Effector memory CD4-positive, alpha-beta T cell (primary cell): ENCODE measurements around the gene MVD.
A peak's percentile ranks its signal among the peaks of the same experiment; 100 is the strongest.

Source experiments
- DNase-seq, 3 donors: peaks; one replicate each; pipeline ENCODE4 v3.0.0-alpha.2; 2020
- H3K27ac ChIP-seq: 2 replicates; pipeline ENCODE4 v1.7.0; 2013; ENCODE audit warnings: mild to moderate bottlenecking, low read length, moderate library complexity; ENCODE audit not compliant: insufficient read depth, poor library complexity, severe bottlenecking
- H3K27me3 ChIP-seq: replicated peaks from 2 replicates; pipeline ENCODE4 v1.7.0; 2013; ENCODE audit warnings: mild to moderate bottlenecking, low read length; ENCODE audit not compliant: insufficient read depth, control insufficient read depth, poor library complexity, severe bottlenecking
- H3K36me3 ChIP-seq: 2 replicates; pipeline ENCODE4 v1.7.0; 2013; ENCODE audit warnings: mild to moderate bottlenecking, low read length, moderate library complexity; ENCODE audit not compliant: control insufficient read depth, insufficient read depth
- H3K4me1 ChIP-seq: 2 replicates; pipeline ENCODE4 v1.7.0; 2013; ENCODE audit warnings: low read length, mild to moderate bottlenecking; ENCODE audit not compliant: control insufficient read depth, insufficient read depth, poor library complexity, severe bottlenecking
- H3K4me3 ChIP-seq: 2 replicates; pipeline ENCODE4 v1.7.0; 2013; ENCODE audit warnings: low read length, low read depth, mild to moderate bottlenecking; ENCODE audit not compliant: insufficient read depth, poor library complexity, severe bottlenecking
- H3K9me3 ChIP-seq: 2 replicates; pipeline ENCODE4 v1.7.0; 2013; ENCODE audit warnings: mild to moderate bottlenecking, low read length, moderate library complexity; ENCODE audit not compliant: control insufficient read depth

MVD gene

GRCh38 chr16:88697116-88697830 is 34.4 kb upstream of the MVD start:
- H3K9me3 ChIP-seq, result no peaks in the 10 kb centered on the region
- peaks cover 75% of the 10 kb centered on the region for H3K4me1 ChIP-seq
- no peak for DNase-seq
- H3K27me3 ChIP-seq, result no peaks in the 10 kb centered on the region
- peaks cover 51% of the 10 kb centered on the region for H3K36me3 ChIP-seq
- peak overlapping the region; percentile 30 for H3K27ac ChIP-seq
- no peak overlapping the region for H3K4me3 ChIP-seq

- H3K4me1 ChIP-seq, result peaks cover 75% of the 10 kb centered on the region
- no peaks in the 10 kb centered on the region for H3K9me3 ChIP-seq
- H3K4me3 ChIP-seq, result no peak overlapping the region
- DNase-seq, result no peak
- H3K27me3 ChIP-seq, result no peaks in the 10 kb centered on the region
- peaks cover 51% of the 10 kb centered on the region for H3K36me3 ChIP-seq
- no peak overlapping the region for H3K27ac ChIP-seq
These were observed 33.5 kb upstream of the MVD start for GRCh38 chr16:88696441-88696840.

- no peak overlapping the region for H3K4me3 ChIP-seq
- peaks cover 77% of the 10 kb centered on the region for H3K4me1 ChIP-seq
- no peaks in the 10 kb centered on the region for H3K27me3 ChIP-seq
- no peaks in the 10 kb centered on the region for H3K9me3 ChIP-seq
- peaks cover 51% of the 10 kb centered on the region for H3K36me3 ChIP-seq
- H3K27ac ChIP-seq, result no peak overlapping the region
- DNase-seq, result no peak
These were observed 32.9 kb upstream of the MVD start for GRCh38 chr16:88695753-88696152.

GRCh38 chr16:88695218-88695617 is 32.3 kb upstream of the MVD start:
- no peak overlapping the region for H3K27ac ChIP-seq
- no peaks in the 10 kb centered on the region for H3K9me3 ChIP-seq
- no peak for DNase-seq
- H3K4me3 ChIP-seq, result no peak overlapping the region
- H3K4me1 ChIP-seq, result peaks cover 77% of the 10 kb centered on the region
- peaks cover 51% of the 10 kb centered on the region for H3K36me3 ChIP-seq
- no peaks in the 10 kb centered on the region for H3K27me3 ChIP-seq

GRCh38 chr16:88694221-88695087 is 31.6 kb upstream of the MVD start:
- no peak for DNase-seq
- Histone ChIP-seq H3K27me3 (no peaks in the 10 kb centered on the region), H3K9me3 (no peaks in the 10 kb centered on the region), H3K4me3 (no peak overlapping the region), H3K36me3 (peaks cover 44% of the 10 kb centered on the region), H3K27ac (peak overlapping the region; percentile 56), H3K4me1 (peaks cover 69% of the 10 kb centered on the region)

- Histone ChIP-seq H3K36me3 (peaks cover 36% of the 10 kb centered on the region), H3K4me1 (peaks cover 60% of the 10 kb centered on the region), H3K27me3 (no peaks in the 10 kb centered on the region), H3K27ac (peak overlapping the region; percentile 56), H3K9me3 (no peaks in the 10 kb centered on the region), H3K4me3 (peak overlapping the region; percentile 29)
- DNase-seq, result no peak
These were observed 30.7 kb upstream of the MVD start for GRCh38 chr16:88693420-88694177.

- Histone ChIP-seq H3K27me3 (no peaks in the 10 kb centered on the region), H3K27ac (peak overlapping the region; percentile 56), H3K4me1 (peaks cover 53% of the 10 kb centered on the region), H3K36me3 (peaks cover 29% of the 10 kb centered on the region), H3K4me3 (peak overlapping the region; percentile 29), H3K9me3 (no peaks in the 10 kb centered on the region)
- DNase-seq, result no peak
These were observed 30.0 kb upstream of the MVD start for GRCh38 chr16:88692861-88693260.

GRCh38 chr16:88691924-88692560 is 29.2 kb upstream of the MVD start:
- Histone ChIP-seq H3K27ac (peak overlapping the region; percentile 56), H3K27me3 (no peaks in the 10 kb centered on the region), H3K4me3 (no peak overlapping the region), H3K9me3 (no peaks in the 10 kb centered on the region), H3K36me3 (peaks cover 20% of the 10 kb centered on the region), H3K4me1 (peaks cover 48% of the 10 kb centered on the region)
- DNase-seq, result no peak

GRCh38 chr16:88691129-88691813 is 28.4 kb upstream of the MVD start:
- Histone ChIP-seq H3K9me3 (no peaks in the 10 kb centered on the region), H3K4me3 (no peak overlapping the region), H3K36me3 (peaks cover 13% of the 10 kb centered on the region), H3K4me1 (peaks cover 53% of the 10 kb centered on the region), H3K27ac (peak overlapping the region; percentile 56), H3K27me3 (no peaks in the 10 kb centered on the region)
- no peak for DNase-seq
